ENCODE results near the gene ATP13A2.

- TF ChIP-seq, protein P1, sequence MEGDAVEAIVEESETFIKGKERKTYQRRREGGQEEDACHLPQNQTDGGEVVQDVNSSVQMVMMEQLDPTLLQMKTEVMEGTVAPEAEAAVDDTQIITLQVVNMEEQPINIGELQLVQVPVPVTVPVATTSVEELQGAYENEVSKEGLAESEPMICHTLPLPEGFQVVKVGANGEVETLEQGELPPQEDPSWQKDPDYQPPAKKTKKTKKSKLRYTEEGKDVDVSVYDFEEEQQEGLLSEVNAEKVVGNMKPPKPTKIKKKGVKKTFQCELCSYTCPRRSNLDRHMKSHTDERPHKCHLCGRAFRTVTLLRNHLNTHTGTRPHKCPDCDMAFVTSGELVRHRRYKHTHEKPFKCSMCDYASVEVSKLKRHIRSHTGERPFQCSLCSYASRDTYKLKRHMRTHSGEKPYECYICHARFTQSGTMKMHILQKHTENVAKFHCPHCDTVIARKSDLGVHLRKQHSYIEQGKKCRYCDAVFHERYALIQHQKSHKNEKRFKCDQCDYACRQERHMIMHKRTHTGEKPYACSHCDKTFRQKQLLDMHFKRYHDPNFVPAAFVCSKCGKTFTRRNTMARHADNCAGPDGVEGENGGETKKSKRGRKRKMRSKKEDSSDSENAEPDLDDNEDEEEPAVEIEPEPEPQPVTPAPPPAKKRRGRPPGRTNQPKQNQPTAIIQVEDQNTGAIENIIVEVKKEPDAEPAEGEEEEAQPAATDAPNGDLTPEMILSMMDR (conservative IDR thresholded peaks at IDR 0.05; ENCODE audit: low read depth, low read length) = no peak
- TF ChIP-seq EZH2 (IDR thresholded peaks at IDR 0.05; ENCODE audit: low read length, unreplicated experiment) = no peak
- no peak for TF ChIP-seq EZH2phosphoT487 (IDR thresholded peaks at IDR 0.05; ENCODE audit: borderline replicate concordance, low read length)
These were observed 30.4 kb downstream of the ATP13A2 start for GRCh38 chr1:16981269-16981849.
